Urinary bladder (tissue), 4 donors: ENCODE data around the gene ACTR3C. TPM values are rescaled to one million over a fixed set of nuclear protein-coding genes. Genes with fewer than 3 reads are reported as not detected.

Source experiments
- DNase-seq: peaks from one replicate; pipeline ENCODE4 v3.0.0-alpha.2; 2015; ENCODE audit errors: extremely low spot score
- H3K27ac ChIP-seq: one replicate; pipeline ENCODE4 v1.5.1; 2013; ENCODE audit warnings: low read depth, mild to moderate bottlenecking, moderate library complexity
- H3K36me3 ChIP-seq: one replicate; pipeline ENCODE4 v1.6.1; 2013; ENCODE audit warnings: mild to moderate bottlenecking, moderate library complexity; ENCODE audit not compliant: insufficient read depth
- H3K4me1 ChIP-seq: one replicate; pipeline ENCODE4 v1.6.1; 2013; ENCODE audit warnings: mild to moderate bottlenecking, moderate library complexity; ENCODE audit not compliant: insufficient read depth
- H3K4me3 ChIP-seq: one replicate; pipeline ENCODE4 v1.5.1; 2013; ENCODE audit warnings: low read depth, low read length
- WGBS: extraction: QIAGEN DNeasy Blood & Tissue Kit; methylation state at CpG from one replicate; pipeline ENCODE4 v1.1.7; 2013; 5-methylcytosine and 5-hydroxymethylcytosine counted together
- polyA plus RNA-seq: library from polyadenylated mRNA; stranded (reverse); fragments of 200-250 nt; gene quantifications from one replicate; pipeline ENCODE4 v1.2.3, GENCODE V29; 2013
- total RNA-seq: library from RNA; depleted of rRNA; stranded (reverse); fragments of >200 nt; gene quantifications from one replicate; pipeline ENCODE4 v1.2.3, GENCODE V29; 2014
- donor health status: healthy with polysubstance abuse.
- donor health status: healthy.

The ACTR3C gene
- total and polyA plus RNA-seq, 2 donors: 3.4 to 6.5 TPM

GRCh38 chr7:150363872-150364271 is 40.5 kb upstream of the ACTR3C start:
- no peak for DNase-seq
- no peak overlapping the region for H3K27ac ChIP-seq
- no peak overlapping the region for H3K4me3 ChIP-seq
- 80% methylated on average over 5 of the region's 5 CpGs for WGBS
- H3K36me3 ChIP-seq: no peaks in the 10 kb centered on the region
- H3K4me1 ChIP-seq: no peaks in the 10 kb centered on the region

- no peak overlapping the region for H3K4me3 ChIP-seq
- H3K27ac ChIP-seq: no peak overlapping the region
- 83% methylated on average over 4 of the region's 4 CpGs for WGBS
- no peaks in the 10 kb centered on the region for H3K36me3 ChIP-seq
- H3K4me1 ChIP-seq: no peaks in the 10 kb centered on the region
- DNase-seq: no peak
Observed at GRCh38 chr7:150363370-150363769, 40.0 kb upstream of the ACTR3C start.

- no peaks in the 10 kb centered on the region for H3K36me3 ChIP-seq
- DNase-seq: no peak
- WGBS: 50% methylated on average over 18 of the region's 18 CpGs
- H3K27ac ChIP-seq: no peak overlapping the region
- no peak overlapping the region for H3K4me3 ChIP-seq
- no peaks in the 10 kb centered on the region for H3K4me1 ChIP-seq
Observed at GRCh38 chr7:150361807-150362621, 38.7 kb upstream of the ACTR3C start.

GRCh38 chr7:150361402-150361801 is 38.1 kb upstream of the ACTR3C start:
- Histone ChIP-seq H3K4me1 (no peaks in the 10 kb centered on the region), H3K36me3 (no peaks in the 10 kb centered on the region), H3K27ac (no peak overlapping the region), H3K4me3 (no peak overlapping the region)
- 42% methylated on average over 7 of the region's 7 CpGs for WGBS
- DNase-seq: no peak

GRCh38 chr7:150360363-150361058 is 37.2 kb upstream of the ACTR3C start:
- Histone ChIP-seq H3K4me3 (no peak overlapping the region), H3K4me1 (no peaks in the 10 kb centered on the region), H3K27ac (no peak overlapping the region), H3K36me3 (no peaks in the 10 kb centered on the region)
- 65% methylated on average over 5 of the region's 5 CpGs for WGBS
- DNase-seq: no peak

GRCh38 chr7:150359622-150360362 is 36.4 kb upstream of the ACTR3C start:
- 99% methylated on average over 2 of the region's 2 CpGs for WGBS
- no peak for DNase-seq
- Histone ChIP-seq H3K27ac (no peak overlapping the region), H3K4me1 (no peaks in the 10 kb centered on the region), H3K36me3 (no peaks in the 10 kb centered on the region), H3K4me3 (no peak overlapping the region)

- Histone ChIP-seq H3K27ac (no peak overlapping the region), H3K4me1 (no peaks in the 10 kb centered on the region), H3K4me3 (no peak overlapping the region), H3K36me3 (no peaks in the 10 kb centered on the region)
- DNase-seq: no peak
- 88% methylated on average over 4 of the region's 4 CpGs for WGBS
Observed at GRCh38 chr7:150358988-150359621, 35.8 kb upstream of the ACTR3C start.

GRCh38 chr7:150358433-150358832 is 35.1 kb upstream of the ACTR3C start:
- Histone ChIP-seq H3K4me3 (no peak overlapping the region), H3K4me1 (no peaks in the 10 kb centered on the region), H3K36me3 (no peaks in the 10 kb centered on the region), H3K27ac (no peak overlapping the region)
- DNase-seq: no peak
- 96% methylated on average over 4 of the region's 4 CpGs for WGBS

- H3K4me1 ChIP-seq: no peaks in the 10 kb centered on the region
- no peaks in the 10 kb centered on the region for H3K36me3 ChIP-seq
- 74% methylated on average over 13 of the region's 13 CpGs for WGBS
- no peak for DNase-seq
- no peak overlapping the region for H3K4me3 ChIP-seq
- H3K27ac ChIP-seq: no peak overlapping the region
Observed at GRCh38 chr7:150357771-150358427, 34.6 kb upstream of the ACTR3C start.

GRCh38 chr7:150357270-150357669 is 33.9 kb upstream of the ACTR3C start:
- Histone ChIP-seq H3K27ac (no peak overlapping the region), H3K4me3 (no peak overlapping the region), H3K4me1 (no peaks in the 10 kb centered on the region), H3K36me3 (no peaks in the 10 kb centered on the region)
- DNase-seq: no peak
- WGBS: 44% methylated on average over 9 of the region's 9 CpGs

GRCh38 chr7:150356265-150356897 is 33.0 kb upstream of the ACTR3C start:
- no peak overlapping the region for H3K27ac ChIP-seq
- WGBS: 37% methylated on average over 6 of the region's 6 CpGs
- H3K4me1 ChIP-seq: no peaks in the 10 kb centered on the region
- H3K4me3 ChIP-seq: no peak overlapping the region
- H3K36me3 ChIP-seq: no peaks in the 10 kb centered on the region
- DNase-seq: no peak

- no peak overlapping the region for H3K27ac ChIP-seq
Observed at GRCh38 chr7:150355666-150356059, 32.3 kb upstream of the ACTR3C start.

More at GRCh38 chr7:150355666-150356059, 32.3 kb upstream of the ACTR3C start:
- DNase-seq: no peak
- no peaks in the 10 kb centered on the region for H3K4me1 ChIP-seq
- no peaks in the 10 kb centered on the region for H3K36me3 ChIP-seq
- 94% methylated on average over 1 of the region's 1 CpG for WGBS
- H3K4me3 ChIP-seq: no peak overlapping the region
